ENCODE data around the gene RAB27B.

DNA sequence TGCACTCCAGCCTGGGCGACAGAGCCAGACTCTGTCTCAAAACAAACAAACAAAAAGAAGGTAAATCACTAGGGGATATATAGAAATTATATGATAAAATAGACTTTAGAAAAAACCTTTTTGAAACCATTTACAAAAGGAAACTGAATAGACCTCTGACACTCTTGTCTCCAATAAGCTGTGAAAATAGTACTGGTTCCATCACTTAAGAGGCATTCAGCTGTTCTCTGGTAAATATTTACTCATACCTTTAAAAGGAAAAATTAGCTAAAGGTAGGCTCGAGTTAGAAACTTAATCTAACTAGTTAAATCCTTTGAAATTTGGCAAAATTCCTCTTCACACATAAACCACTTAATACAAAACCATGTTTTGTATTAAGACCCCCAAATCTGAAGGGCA, 21.4 kb downstream of the RAB27B start:
- TF ChIP-seq, protein P1, sequence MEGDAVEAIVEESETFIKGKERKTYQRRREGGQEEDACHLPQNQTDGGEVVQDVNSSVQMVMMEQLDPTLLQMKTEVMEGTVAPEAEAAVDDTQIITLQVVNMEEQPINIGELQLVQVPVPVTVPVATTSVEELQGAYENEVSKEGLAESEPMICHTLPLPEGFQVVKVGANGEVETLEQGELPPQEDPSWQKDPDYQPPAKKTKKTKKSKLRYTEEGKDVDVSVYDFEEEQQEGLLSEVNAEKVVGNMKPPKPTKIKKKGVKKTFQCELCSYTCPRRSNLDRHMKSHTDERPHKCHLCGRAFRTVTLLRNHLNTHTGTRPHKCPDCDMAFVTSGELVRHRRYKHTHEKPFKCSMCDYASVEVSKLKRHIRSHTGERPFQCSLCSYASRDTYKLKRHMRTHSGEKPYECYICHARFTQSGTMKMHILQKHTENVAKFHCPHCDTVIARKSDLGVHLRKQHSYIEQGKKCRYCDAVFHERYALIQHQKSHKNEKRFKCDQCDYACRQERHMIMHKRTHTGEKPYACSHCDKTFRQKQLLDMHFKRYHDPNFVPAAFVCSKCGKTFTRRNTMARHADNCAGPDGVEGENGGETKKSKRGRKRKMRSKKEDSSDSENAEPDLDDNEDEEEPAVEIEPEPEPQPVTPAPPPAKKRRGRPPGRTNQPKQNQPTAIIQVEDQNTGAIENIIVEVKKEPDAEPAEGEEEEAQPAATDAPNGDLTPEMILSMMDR (IDR thresholded peaks at IDR 0.05) = no peak
- no peak for TF ChIP-seq POLR2A (IDR thresholded peaks at IDR 0.05)

Data from vagina (tissue), 2 donors.